AG20443 (cell line): Measurements from ENCODE around the gene TMEM109.

Experiments
- DNase-seq: peaks from one replicate; pipeline ENCODE4 v3.0.0; 2012; ENCODE audit warnings: low spot score, mixed read lengths

TMEM109 gene

GRCh38 chr11:60970890-60971289 is 56.9 kb downstream of the TMEM109 start:
- DNase-seq, result no peak

DNA sequence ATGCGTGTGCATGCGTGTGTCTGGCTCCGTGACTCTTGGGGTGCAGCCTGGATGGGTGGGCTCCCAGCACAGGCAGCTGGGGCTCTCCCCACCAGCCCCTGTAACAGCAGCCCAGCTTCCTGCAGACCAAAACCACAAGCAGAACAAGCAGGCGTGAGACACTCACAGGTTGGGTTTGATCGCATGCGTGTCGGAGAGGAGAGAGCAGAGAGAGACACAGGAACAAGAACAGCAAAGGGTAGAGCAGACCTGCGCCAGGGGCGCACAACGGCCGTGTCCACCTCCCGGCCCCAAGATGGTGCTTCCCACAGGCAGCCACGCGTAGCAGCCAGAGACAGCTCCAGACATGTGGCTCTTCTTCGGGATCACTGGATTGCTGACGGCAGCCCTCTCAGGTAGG is 57.6 kb downstream of the TMEM109 start, which contains the start of gene CD6:
Gene CD6 (plus strand): TSS at position 161 of the 400 bp plus-strand sequence. CDS start 186 bp downstream, at position 347.
- DNase-seq, result no peak

DNA sequence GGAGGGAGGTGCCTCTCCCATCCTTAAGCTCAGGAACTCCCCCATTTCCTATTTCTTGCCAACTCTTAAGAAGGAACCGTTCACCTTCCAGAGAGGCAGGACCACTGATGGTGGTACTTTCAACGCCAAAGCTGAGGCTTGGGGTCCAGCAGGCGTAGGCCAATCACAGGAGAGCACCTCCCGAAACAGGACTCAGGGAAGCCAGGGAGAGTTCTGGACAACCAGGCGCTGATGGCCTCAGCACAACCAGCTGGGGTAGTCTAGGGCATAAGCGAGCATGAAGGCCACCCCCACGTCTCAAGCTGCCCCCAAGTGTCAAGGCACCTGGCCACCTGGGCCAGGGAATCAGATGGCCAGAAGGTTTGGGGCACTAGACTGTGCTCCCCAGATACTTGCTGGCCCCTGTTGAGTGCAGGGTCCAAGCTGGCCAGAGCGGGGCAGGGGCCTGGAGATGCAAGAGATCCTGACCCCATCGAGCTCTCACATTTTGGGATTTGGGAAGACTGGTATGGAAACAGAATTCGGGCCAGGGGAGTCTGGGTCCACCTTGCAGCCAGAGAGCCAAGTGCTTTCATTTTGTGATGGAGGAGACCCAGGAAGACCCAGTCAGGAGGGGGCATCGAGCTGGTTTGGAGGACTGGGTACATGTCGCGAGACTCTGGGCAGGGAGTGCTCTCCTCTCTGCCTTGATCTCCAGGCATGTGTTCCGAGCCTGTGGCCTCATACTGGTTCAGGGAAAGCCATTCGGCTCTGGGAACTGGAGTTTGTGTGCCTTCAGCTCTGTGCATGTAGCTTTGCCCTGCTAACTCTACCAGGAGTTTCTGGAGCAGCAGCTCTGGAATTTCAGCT is 58.4 kb downstream of the TMEM109 start:
- DNase-seq, result no peak
